SU-DHL-6 (cell line): ENCODE data around the gene ZNF687.

Source experiments
- H2AFZ ChIP-seq: fragments of 200-600 bp; sonication (generic); 2 replicates; pipeline ENCODE4 v1.6.1; 2014; ENCODE audit warnings: low read depth, mild to moderate bottlenecking, moderate library complexity, mixed read lengths, antibody characterized with exemption, low read length; ENCODE audit not compliant: severe bottlenecking
- H3F3A ChIP-seq: fragments of 200-600 bp; shearing (Covaris generic); 2 replicates; pipeline ENCODE4 v1.6.0; 2016; ENCODE audit warnings: antibody characterized with exemption, mild to moderate bottlenecking; ENCODE audit not compliant: insufficient read depth
- H3K27ac ChIP-seq: fragments of 200-600 bp; sonication (generic); 2 replicates; pipeline ENCODE4 v1.5.1; 2016; ENCODE audit warnings: low read depth, mild to moderate bottlenecking, low read length, moderate library complexity, mixed read lengths
- H3K27me3 ChIP-seq: fragments of 200-600 bp; sonication (generic), shearing (Covaris generic); 2 replicates; pipeline ENCODE4 v1.6.0; 2014; ENCODE audit warnings: mild to moderate bottlenecking, low read length
- H3K36me3 ChIP-seq: fragments of 200-600 bp; sonication (generic); 2 replicates; pipeline ENCODE4 v1.6.1; 2014; ENCODE audit warnings: mild to moderate bottlenecking, low read length, mixed read lengths
- H3K4me2 ChIP-seq: fragments of 300-600, 200-600 bp; shearing (Covaris generic), sonication (generic); 2 replicates; pipeline ENCODE4 v1.6.0; 2014; ENCODE audit warnings: low read length, low read depth, mild to moderate bottlenecking; ENCODE audit not compliant: poor library complexity, severe bottlenecking
- H3K4me3 ChIP-seq: fragments of 200-600 bp; sonication (generic); 2 replicates; pipeline ENCODE4 v1.5.1; 2014; ENCODE audit warnings: antibody characterized with exemption, low read length, mild to moderate bottlenecking, mixed read lengths; ENCODE audit not compliant: insufficient read depth, poor library complexity, severe bottlenecking
- H3K79me2 ChIP-seq: fragments of 200-600 bp; sonication (generic); 2 replicates; pipeline ENCODE4 v1.6.1; 2014; ENCODE audit warnings: mild to moderate bottlenecking, low read length, moderate library complexity; ENCODE audit not compliant: insufficient read depth
- H3K9ac ChIP-seq: fragments of 200-600 bp; sonication (generic); 2 replicates; pipeline ENCODE4 v1.7.0; 2014; ENCODE audit warnings: mild to moderate bottlenecking, low read length
- H3K9me2 ChIP-seq: fragments of 200-600 bp; sonication (generic); replicated peaks from 2 replicates; pipeline ENCODE4 v1.6.1; 2014; ENCODE audit warnings: low read length; ENCODE audit not compliant: insufficient read depth
- H3K9me3 ChIP-seq: fragments of 200-600 bp; sonication (generic); 2 replicates; pipeline ENCODE4 v1.6.1; 2014; ENCODE audit warnings: low read length, mixed read lengths; ENCODE audit not compliant: insufficient read depth
- H4K20me1 ChIP-seq: fragments of 200-600 bp; sonication (generic); 2 replicates; pipeline ENCODE4 v1.6.1; 2014; ENCODE audit warnings: low read depth, mild to moderate bottlenecking, antibody characterized with exemption, low read length, moderate library complexity, mixed read lengths
- CTCF ChIP-seq: fragments of 200-600 bp; sonication (generic); IDR thresholded peaks from one replicate; pipeline ENCODE4 v1.5.1; 2017; ENCODE audit warnings: antibody characterized with exemption, mild to moderate bottlenecking, low read length, moderate library complexity; ENCODE audit not compliant: insufficient read depth, poor library complexity, severe bottlenecking
- EZH2phosphoT487 ChIP-seq: fragments of 200-600 bp; sonication (generic), shearing (Covaris generic); conservative IDR thresholded peaks from 2 replicates; pipeline ENCODE4 v1.6.1; 2018; ENCODE audit warnings: mild to moderate bottlenecking, antibody characterized with exemption, low read length, moderate library complexity, mixed read lengths

The ZNF687 gene

GRCh38 chr1:151334822-151335221, 52.7 kb downstream of the ZNF687 start:
- H3F3A ChIP-seq, result no peaks in the 10 kb centered on the region
- no peaks in the 10 kb centered on the region for H3K9me2 ChIP-seq
- no peak overlapping the region for H3K4me2 ChIP-seq
- TF ChIP-seq CTCF, result no peak
- no peak for TF ChIP-seq EZH2phosphoT487
- no peaks in the 10 kb centered on the region for H3K79me2 ChIP-seq
- no peaks in the 10 kb centered on the region for H3K9me3 ChIP-seq
- H3K9ac ChIP-seq, result no peak overlapping the region
- no peaks in the 10 kb centered on the region for H3K36me3 ChIP-seq
- H4K20me1 ChIP-seq, result no peaks in the 10 kb centered on the region
- no peaks in the 10 kb centered on the region for H3K27me3 ChIP-seq
- H3K27ac ChIP-seq, result no peak overlapping the region
- no peak overlapping the region for H2AFZ ChIP-seq
- no peak overlapping the region for H3K4me3 ChIP-seq

- H2AFZ ChIP-seq, result no peak overlapping the region
- H3K9ac ChIP-seq, result no peak overlapping the region
- no peak overlapping the region for H3K27ac ChIP-seq
- no peaks in the 10 kb centered on the region for H3K79me2 ChIP-seq
- H3F3A ChIP-seq, result peaks cover 11% of the 10 kb centered on the region
- H3K9me2 ChIP-seq, result no peaks in the 10 kb centered on the region
- no peak overlapping the region for H3K4me2 ChIP-seq
- no peak overlapping the region for H3K4me3 ChIP-seq
- no peaks in the 10 kb centered on the region for H3K27me3 ChIP-seq
- no peaks in the 10 kb centered on the region for H3K9me3 ChIP-seq
- TF ChIP-seq CTCF (no peak), EZH2phosphoT487 (no peak)
- no peaks in the 10 kb centered on the region for H4K20me1 ChIP-seq
- H3K36me3 ChIP-seq, result no peaks in the 10 kb centered on the region
Measured at GRCh38 chr1:151336556-151336955, 54.5 kb downstream of the ZNF687 start.

- H3K79me2 ChIP-seq, result peaks cover 6% of the 10 kb centered on the region
- peak overlapping the region; percentile 20; the same call in 1 of the 2 replicates for H3K27ac ChIP-seq
- H3K4me2 ChIP-seq, result peak overlapping the region; percentile 24
- no peaks in the 10 kb centered on the region for H3K27me3 ChIP-seq
- peaks cover 18% of the 10 kb centered on the region for H3F3A ChIP-seq
- H3K4me3 ChIP-seq, result no peak overlapping the region
- no peaks in the 10 kb centered on the region for H4K20me1 ChIP-seq
- H3K9me2 ChIP-seq, result no peaks in the 10 kb centered on the region
- H3K36me3 ChIP-seq, result no peaks in the 10 kb centered on the region
- TF ChIP-seq CTCF, result peak; percentile 71
- no peak for TF ChIP-seq EZH2phosphoT487
- H3K9ac ChIP-seq, result no peak overlapping the region
- H3K9me3 ChIP-seq, result no peaks in the 10 kb centered on the region
- H2AFZ ChIP-seq, result no peak overlapping the region
Measured at GRCh38 chr1:151340870-151341754, 59.0 kb downstream of the ZNF687 start.
